WTC11 (cell line): ENCODE measurements around the gene CLBA1. TPM values are rescaled to one million over a fixed set of nuclear protein-coding genes. Genes with fewer than 3 reads are reported as not detected.

Source experiments
- ATAC-seq: fragments of 200-7000 bp; cut with Tn5 transposase; 2 replicates; pipeline ENCODE4 v1.10.0; 2021; ENCODE audit warnings: mild to moderate bottlenecking, moderate library complexity
- CTCF ChIA-PET: fragments of 300-600 bp; sonication (Branson Sonifier 250); formaldehyde crosslinking; loops from one replicate; lab custom pipeline; 2021; ENCODE audit warnings: antibody characterized with exemption; lab: Charles Lee
- POLR2A ChIA-PET: fragments of 350-600 bp; sonication (Branson Sonifier 250); formaldehyde crosslinking; loops from one replicate; lab custom pipeline; 2021; ENCODE audit warnings: antibody characterized with exemption; lab: Charles Lee
- DNase-seq: peaks from one replicate; pipeline ENCODE4 v3.0.0; 2021; ENCODE audit warnings: low spot score
- H3K27ac Mint-ChIP-seq: 2 replicates; pipeline ENCODE4 v1.8.0; 2021; ENCODE audit warnings: mixed read lengths
- H3K27me3 Mint-ChIP-seq: 2 replicates; pipeline ENCODE4 v1.8.0; 2021; ENCODE audit warnings: low read depth, mild to moderate bottlenecking, moderate library complexity, mixed read lengths
- H3K36me3 Mint-ChIP-seq: 2 replicates; pipeline ENCODE4 v1.8.0; 2021; ENCODE audit warnings: mixed read lengths
- H3K4me1 Mint-ChIP-seq: 2 replicates; pipeline ENCODE4 v1.8.0; 2022; ENCODE audit warnings: mixed read lengths
- H3K4me3 Mint-ChIP-seq: 2 replicates; pipeline ENCODE4 v1.8.0; 2021; ENCODE audit warnings: mild to moderate bottlenecking, moderate library complexity, mixed read lengths
- H3K9me3 Mint-ChIP-seq: 2 replicates; pipeline ENCODE4 v1.8.0; 2021; ENCODE audit warnings: mixed read lengths
- CREB1 ChIP-seq: sonication (generic); formaldehyde crosslinking; IDR thresholded peaks from 2 replicates; pipeline ENCODE4 v1.8.0; 2023; ENCODE audit warnings: mild to moderate bottlenecking, missing genetic modification reagents
- ETV6 ChIP-seq: sonication (generic); formaldehyde crosslinking; IDR thresholded peaks from 2 replicates; pipeline ENCODE4 v1.8.1; 2022; ENCODE audit warnings: mild to moderate bottlenecking, missing genetic modification reagents
- FOXK1 ChIP-seq: sonication (generic); formaldehyde crosslinking; IDR thresholded peaks from 2 replicates; pipeline ENCODE4 v1.8.0; 2022; ENCODE audit warnings: mild to moderate bottlenecking, moderate library complexity, missing genetic modification reagents
- GABPB1 ChIP-seq: sonication (generic); formaldehyde crosslinking; IDR thresholded peaks from 2 replicates; pipeline ENCODE4 v1.8.1; 2023; ENCODE audit warnings: mild to moderate bottlenecking, missing genetic modification reagents
- HMGA2 ChIP-seq: fragments of 250-450 bp; sonication (Bioruptor Pico); IDR thresholded peaks from 2 replicates; pipeline ENCODE4 v1.4.0; 2021; ENCODE audit warnings: mild to moderate bottlenecking, moderate library complexity
- JAZF1 ChIP-seq: fragments of 250-450 bp; sonication (Bioruptor Pico); IDR thresholded peaks from 2 replicates; pipeline ENCODE4 v1.9.0; 2021; ENCODE audit warnings: moderate library complexity, mild to moderate bottlenecking, inconsistent platforms
- KAT7 ChIP-seq: sonication (generic); formaldehyde crosslinking; IDR thresholded peaks from 2 replicates; pipeline ENCODE4 v1.8.1; 2023; ENCODE audit warnings: missing genetic modification reagents, mild to moderate bottlenecking, borderline replicate concordance
- NFE2L1 ChIP-seq: sonication (generic); formaldehyde crosslinking; IDR thresholded peaks from 2 replicates; pipeline ENCODE4 v1.8.1; 2023; ENCODE audit warnings: missing genetic modification reagents
- NFYB ChIP-seq: sonication (generic); formaldehyde crosslinking; conservative IDR thresholded peaks from 2 replicates; pipeline ENCODE4 v1.8.0; 2022; ENCODE audit warnings: low read depth, missing genetic modification reagents
- OVOL2 ChIP-seq: fragments of 250-450 bp; sonication (Bioruptor Pico); IDR thresholded peaks from 2 replicates; pipeline ENCODE4 v1.9.0; 2021; ENCODE audit warnings: mild to moderate bottlenecking, borderline replicate concordance
- TCF7 ChIP-seq: sonication (generic); formaldehyde crosslinking; IDR thresholded peaks from 2 replicates; pipeline ENCODE4 v1.8.0; 2022; ENCODE audit warnings: mild to moderate bottlenecking, low read depth, missing genetic modification reagents, moderate library complexity
- TP53 ChIP-seq: sonication (generic); formaldehyde crosslinking; IDR thresholded peaks from 2 replicates; pipeline ENCODE4 v1.8.1; 2023; ENCODE audit warnings: mild to moderate bottlenecking, missing genetic modification reagents
- ZNF138 ChIP-seq: sonication (generic); formaldehyde crosslinking; conservative IDR thresholded peaks from 2 replicates; pipeline ENCODE4 v1.8.1; 2022; ENCODE audit warnings: mild to moderate bottlenecking, moderate library complexity, missing genetic modification reagents
- ZNF671 ChIP-seq: fragments of 250-450 bp; sonication (Bioruptor Pico); IDR thresholded peaks from 2 replicates; pipeline ENCODE4 v1.8.0; 2021; ENCODE audit warnings: mild to moderate bottlenecking
- total RNA-seq: library from RNA; stranded (reverse); gene quantifications from 3 replicates; pipeline ENCODE4 v1.2.3, GENCODE V29; 2021
- TF ChIP-seq, protein P1 (sequence below): sonication (generic); formaldehyde crosslinking; IDR thresholded peaks from 2 replicates; pipeline ENCODE4 v1.8.1; 2022; ENCODE audit warnings: missing genetic modification reagents, borderline replicate concordance
- TF ChIP-seq, protein P2 (sequence below): sonication (generic); formaldehyde crosslinking; conservative IDR thresholded peaks from 2 replicates; pipeline ENCODE4 v1.8.1; 2022; ENCODE audit warnings: mild to moderate bottlenecking, missing genetic modification reagents
- TF ChIP-seq, protein P3 (sequence below): sonication (generic); formaldehyde crosslinking; IDR thresholded peaks from 2 replicates; pipeline ENCODE4 v1.8.0; 2023; ENCODE audit warnings: mild to moderate bottlenecking, missing genetic modification reagents
- TF ChIP-seq, protein P4 (sequence below): sonication (generic); formaldehyde crosslinking; IDR thresholded peaks from 2 replicates; pipeline ENCODE4 v1.8.1; 2022; ENCODE audit warnings: low read depth, mild to moderate bottlenecking, moderate library complexity, missing genetic modification reagents, borderline replicate concordance

CLBA1 gene
- total RNA-seq, 1 experiment from 2014 or later, result 3.8 TPM

DNA sequence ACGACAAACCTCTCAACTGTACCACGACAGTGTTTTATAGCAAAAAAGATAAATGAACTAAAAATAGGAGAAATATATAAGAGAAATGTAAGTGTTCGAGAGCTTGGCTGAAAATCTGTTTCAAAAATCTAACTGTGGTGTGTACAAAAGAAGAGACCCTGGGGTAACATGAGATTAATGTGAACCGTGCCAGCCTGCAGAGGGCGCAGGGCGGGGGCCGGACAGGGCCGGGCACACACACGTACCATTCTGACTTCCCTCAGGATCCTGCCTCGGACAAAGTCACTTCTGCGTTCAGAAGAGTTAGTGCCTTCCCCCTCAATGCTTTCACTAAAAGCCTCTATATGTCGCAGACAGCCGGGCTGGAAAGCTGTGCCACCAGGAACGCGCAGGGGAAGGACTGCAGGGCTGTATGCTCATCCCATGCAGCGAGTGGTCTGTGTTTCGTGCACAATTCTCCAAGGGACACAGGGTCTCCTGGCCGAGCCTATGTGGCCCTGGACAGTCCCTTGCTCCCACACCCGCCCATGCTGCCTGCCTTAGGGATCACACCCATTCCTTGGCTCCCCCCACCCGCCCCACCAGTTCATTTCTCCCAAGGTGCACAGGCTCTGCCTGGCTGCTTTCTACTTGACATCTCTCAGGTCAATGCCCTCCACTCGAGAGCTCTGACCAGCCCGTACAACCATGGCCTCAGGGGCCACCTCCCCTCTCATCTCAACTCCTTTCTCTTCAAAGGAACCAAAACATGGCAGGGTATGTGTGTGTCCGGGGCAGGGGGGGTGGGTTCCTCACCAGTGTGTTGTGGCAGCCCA lies 26.8 kb downstream of the CLBA1 start:
- H3K36me3 Mint-ChIP-seq, result peaks cover 23% of the 10 kb centered on the region
- CTCF ChIA-PET, result interaction anchor here (0.8 to 1.2 kb wide), 2 partner anchors 35 to 36 kb away, joined by 3 to 6 read pairs; no protein-coding TSS in a partner anchor

DNA sequence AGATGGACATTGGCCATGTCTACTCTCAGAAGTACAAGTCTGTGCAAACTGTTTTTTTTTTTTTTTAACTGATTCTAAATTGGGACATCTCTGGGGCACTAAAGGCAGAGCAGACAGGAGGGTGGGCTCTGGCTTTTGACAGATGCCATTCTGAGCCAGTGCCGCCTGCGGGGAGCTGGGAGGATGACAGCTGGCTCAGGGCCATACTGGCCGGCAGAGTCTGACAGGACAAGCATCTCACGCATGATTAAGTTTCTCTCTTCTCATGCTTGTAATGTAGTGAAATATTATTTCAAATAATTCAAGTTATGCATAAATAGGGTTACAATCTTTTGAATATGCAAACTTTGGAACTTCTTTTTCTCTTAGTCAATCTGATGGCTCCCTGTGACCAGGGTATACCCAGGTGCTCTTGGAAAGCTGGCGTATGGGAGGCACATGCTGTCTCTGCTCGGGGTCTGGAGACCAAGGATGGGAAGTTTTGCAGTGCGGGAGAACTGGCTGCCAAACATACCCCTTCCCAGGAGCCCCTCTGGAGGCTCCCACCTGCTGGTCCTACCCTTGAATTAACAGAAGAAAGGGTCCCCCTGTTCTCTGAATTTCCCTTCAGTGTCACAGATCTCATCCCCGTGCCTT lies 27.7 kb downstream of the CLBA1 start:
- DNase-seq (no peak), ATAC-seq (no peak)
- TF ChIP-seq ETV6 (no peak), ZNF671 (CRISPR knock-in tag) (no peak), TCF7 (CRISPR knock-in tag) (no peak), HMGA2 (no peak), JAZF1 (CRISPR knock-in tag) (no peak), KAT7 (CRISPR knock-in tag) (no peak), ZNF138 (CRISPR knock-in tag) (no peak), NFYB (CRISPR knock-in tag) (no peak), GABPB1 (CRISPR knock-in tag) (no peak), OVOL2 (CRISPR knock-in tag) (no peak)
- TF ChIP-seq, protein P1, sequence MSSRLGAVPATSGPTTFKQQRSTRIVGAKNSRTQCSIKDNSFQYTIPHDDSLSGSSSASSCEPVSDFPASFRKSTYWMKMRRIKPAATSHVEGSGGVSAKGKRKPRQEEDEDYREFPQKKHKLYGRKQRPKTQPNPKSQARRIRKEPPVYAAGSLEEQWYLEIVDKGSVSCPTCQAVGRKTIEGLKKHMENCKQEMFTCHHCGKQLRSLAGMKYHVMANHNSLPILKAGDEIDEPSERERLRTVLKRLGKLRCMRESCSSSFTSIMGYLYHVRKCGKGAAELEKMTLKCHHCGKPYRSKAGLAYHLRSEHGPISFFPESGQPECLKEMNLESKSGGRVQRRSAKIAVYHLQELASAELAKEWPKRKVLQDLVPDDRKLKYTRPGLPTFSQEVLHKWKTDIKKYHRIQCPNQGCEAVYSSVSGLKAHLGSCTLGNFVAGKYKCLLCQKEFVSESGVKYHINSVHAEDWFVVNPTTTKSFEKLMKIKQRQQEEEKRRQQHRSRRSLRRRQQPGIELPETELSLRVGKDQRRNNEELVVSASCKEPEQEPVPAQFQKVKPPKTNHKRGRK (CRISPR knock-in tag), result no peak
- TF ChIP-seq, protein P2, sequence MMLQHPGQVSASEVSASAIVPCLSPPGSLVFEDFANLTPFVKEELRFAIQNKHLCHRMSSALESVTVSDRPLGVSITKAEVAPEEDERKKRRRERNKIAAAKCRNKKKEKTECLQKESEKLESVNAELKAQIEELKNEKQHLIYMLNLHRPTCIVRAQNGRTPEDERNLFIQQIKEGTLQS (CRISPR knock-in tag), result no peak
- TF ChIP-seq, protein P3, sequence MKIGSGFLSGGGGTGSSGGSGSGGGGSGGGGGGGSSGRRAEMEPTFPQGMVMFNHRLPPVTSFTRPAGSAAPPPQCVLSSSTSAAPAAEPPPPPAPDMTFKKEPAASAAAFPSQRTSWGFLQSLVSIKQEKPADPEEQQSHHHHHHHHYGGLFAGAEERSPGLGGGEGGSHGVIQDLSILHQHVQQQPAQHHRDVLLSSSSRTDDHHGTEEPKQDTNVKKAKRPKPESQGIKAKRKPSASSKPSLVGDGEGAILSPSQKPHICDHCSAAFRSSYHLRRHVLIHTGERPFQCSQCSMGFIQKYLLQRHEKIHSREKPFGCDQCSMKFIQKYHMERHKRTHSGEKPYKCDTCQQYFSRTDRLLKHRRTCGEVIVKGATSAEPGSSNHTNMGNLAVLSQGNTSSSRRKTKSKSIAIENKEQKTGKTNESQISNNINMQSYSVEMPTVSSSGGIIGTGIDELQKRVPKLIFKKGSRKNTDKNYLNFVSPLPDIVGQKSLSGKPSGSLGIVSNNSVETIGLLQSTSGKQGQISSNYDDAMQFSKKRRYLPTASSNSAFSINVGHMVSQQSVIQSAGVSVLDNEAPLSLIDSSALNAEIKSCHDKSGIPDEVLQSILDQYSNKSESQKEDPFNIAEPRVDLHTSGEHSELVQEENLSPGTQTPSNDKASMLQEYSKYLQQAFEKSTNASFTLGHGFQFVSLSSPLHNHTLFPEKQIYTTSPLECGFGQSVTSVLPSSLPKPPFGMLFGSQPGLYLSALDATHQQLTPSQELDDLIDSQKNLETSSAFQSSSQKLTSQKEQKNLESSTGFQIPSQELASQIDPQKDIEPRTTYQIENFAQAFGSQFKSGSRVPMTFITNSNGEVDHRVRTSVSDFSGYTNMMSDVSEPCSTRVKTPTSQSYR, result no peak
- TF ChIP-seq, protein P4, sequence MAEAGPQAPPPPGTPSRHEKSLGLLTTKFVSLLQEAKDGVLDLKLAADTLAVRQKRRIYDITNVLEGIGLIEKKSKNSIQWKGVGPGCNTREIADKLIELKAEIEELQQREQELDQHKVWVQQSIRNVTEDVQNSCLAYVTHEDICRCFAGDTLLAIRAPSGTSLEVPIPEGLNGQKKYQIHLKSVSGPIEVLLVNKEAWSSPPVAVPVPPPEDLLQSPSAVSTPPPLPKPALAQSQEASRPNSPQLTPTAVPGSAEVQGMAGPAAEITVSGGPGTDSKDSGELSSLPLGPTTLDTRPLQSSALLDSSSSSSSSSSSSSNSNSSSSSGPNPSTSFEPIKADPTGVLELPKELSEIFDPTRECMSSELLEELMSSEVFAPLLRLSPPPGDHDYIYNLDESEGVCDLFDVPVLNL, result no peak
- peak overlapping the region; percentile 78; the same call in 1 of the 2 replicates for H3K27ac Mint-ChIP-seq
- POLR2A ChIA-PET, result interaction anchor here (0.7 kb wide), 1 partner anchor 18 kb away, joined by 3 read pairs; no protein-coding TSS in a partner anchor
- peaks cover 27% of the 10 kb centered on the region for H3K36me3 Mint-ChIP-seq
- no peak overlapping the region for H3K4me3 Mint-ChIP-seq
- H3K9me3 Mint-ChIP-seq, result no peaks in the 10 kb centered on the region
- H3K27me3 Mint-ChIP-seq, result no peaks in the 10 kb centered on the region
- CTCF ChIA-PET, result interaction anchor here (0.7 to 1.2 kb wide), 4 partner anchors 28 to 37 kb away, joined by 3 to 6 read pairs (median 4); no protein-coding TSS in a partner anchor
- peaks cover 48% of the 10 kb centered on the region for H3K4me1 Mint-ChIP-seq

More for the DNA sequence above, 26.8 kb downstream of the CLBA1 start:
- POLR2A ChIA-PET, result interaction anchor here (0.7 kb wide), 1 partner anchor 19 kb away, joined by 3 read pairs; no protein-coding TSS in a partner anchor
- TF ChIP-seq FOXK1 (CRISPR knock-in tag) (no peak), CREB1 (CRISPR knock-in tag) (no peak), NFE2L1 (CRISPR knock-in tag) (no peak), TP53 (no peak)
- TF ChIP-seq, protein P1 (CRISPR knock-in tag), result no peak
- Mint-ChIP-seq H3K4me1 (peaks cover 40% of the 10 kb centered on the region), H3K27ac (peak overlapping the region; percentile 23; the same call in 1 of the 2 replicates), H3K27me3 (no peaks in the 10 kb centered on the region), H3K4me3 (no peak overlapping the region), H3K9me3 (no peaks in the 10 kb centered on the region)
- ATAC-seq, result no peak
- DNase-seq, result no peak
